HepG2 (cell line): Measurements from ENCODE around the gene TUBG2. TPM values are rescaled to one million over a fixed set of nuclear protein-coding genes. Genes with fewer than 3 reads are reported as not detected.

Source experiments
- ATF7-NPFF ChIP-seq: sonication (generic); formaldehyde crosslinking; IDR thresholded peaks from 2 replicates; pipeline ENCODE4 v1.8.1; 2023; ENCODE audit warnings: mild to moderate bottlenecking, low read depth, missing genetic modification reagents, moderate library complexity
- ELF3 ChIP-seq: IDR thresholded peaks from 2 replicates; pipeline ENCODE4 v1.6.1; 2016; ENCODE audit warnings: missing genetic modification reagents, missing compliant biosample characterization
- FOSL2 ChIP-seq: sonication (generic); formaldehyde crosslinking; IDR thresholded peaks from 2 replicates; pipeline ENCODE4 v1.4.0; 2020; ENCODE audit warnings: missing genetic modification reagents
- HNF4A ChIP-seq: sonication (generic); formaldehyde crosslinking; IDR thresholded peaks from 2 replicates; pipeline ENCODE4 v1.4.0; 2020; ENCODE audit warnings: missing genetic modification reagents
- KDM3A ChIP-seq: IDR thresholded peaks from 2 replicates; pipeline ENCODE4 v1.6.1; 2018; ENCODE audit warnings: low read depth, missing compliant biosample characterization
- TEAD3 ChIP-seq: optimal IDR thresholded peaks from 2 replicates; pipeline ENCODE3; 2016; ENCODE audit warnings: borderline replicate concordance
- ZBTB7B ChIP-seq: sonication (generic); formaldehyde crosslinking; IDR thresholded peaks from 2 replicates; pipeline ENCODE4 v1.4.0; 2020; ENCODE audit warnings: missing genetic modification reagents
- ZNF124 ChIP-seq: sonication (generic); formaldehyde crosslinking; IDR thresholded peaks from 2 replicates; pipeline ENCODE4 v1.4.0; 2020; ENCODE audit warnings: missing genetic modification reagents
- ZNF180 ChIP-seq: sonication (generic); formaldehyde crosslinking; IDR thresholded peaks from 2 replicates; pipeline ENCODE4 v1.4.0; 2020; ENCODE audit warnings: low read depth, missing genetic modification reagents, borderline replicate concordance
- ZNF350 ChIP-seq: sonication (generic); formaldehyde crosslinking; IDR thresholded peaks from 2 replicates; pipeline ENCODE4 v1.4.0; 2020; ENCODE audit warnings: mild to moderate bottlenecking, low read depth, missing genetic modification reagents, borderline replicate concordance
- ZNF354B ChIP-seq: sonication (generic); formaldehyde crosslinking; IDR thresholded peaks from 2 replicates; pipeline ENCODE4 v1.8.0; 2022; ENCODE audit warnings: mild to moderate bottlenecking, missing genetic modification reagents
- polyA plus RNA-seq, 8 experiments: library from polyadenylated mRNA; depleted of rRNA in 3 of 8; stranded (reverse) in 7 of 8; unstranded in 1 of 8; fragments of >200 nt; fragmentation: Illumina TruSeq in 4 of 8; extraction: Trizol in 4 of 8; gene quantifications; 2 replicates each; pipeline versions ENCODE4 v1.2.1 to v1.2.3, GENCODE V29; 2011 to 2016; ENCODE audit warnings: low read depth in 4 of 8, missing spikeins in 1 of 8, mixed read lengths in 1 of 8; ENCODE audit not compliant: insufficient read depth in 1 of 8
- total RNA-seq, 5 experiments: library from RNA; depleted of rRNA; stranded (reverse); fragments of >200 nt; fragmentation: Illumina TruSeq; extraction: Trizol; gene quantifications; 2 replicates each; pipeline ENCODE4 v1.2.3, GENCODE V29; 2016; ENCODE audit warnings: low read depth in 1 of 5
- TF ChIP-seq, protein P1 (sequence below): sonication (generic); formaldehyde crosslinking; conservative IDR thresholded peaks from 2 replicates; pipeline ENCODE4 v1.4.0; 2020; ENCODE audit warnings: missing genetic modification reagents
- TF ChIP-seq, protein P2 (sequence below): sonication (generic); formaldehyde crosslinking; IDR thresholded peaks from 2 replicates; pipeline ENCODE4 v1.8.1; 2023; ENCODE audit warnings: mild to moderate bottlenecking, inconsistent platforms, moderate library complexity, missing genetic modification reagents, borderline replicate concordance
- TF ChIP-seq, protein P3 (sequence below): sonication (generic); formaldehyde crosslinking; IDR thresholded peaks from 2 replicates; pipeline ENCODE4 v1.4.0; 2020; ENCODE audit warnings: missing genetic modification reagents
- TF ChIP-seq, protein P4 (sequence below): sonication (generic); formaldehyde crosslinking; IDR thresholded peaks from 2 replicates; pipeline ENCODE4 v1.5.1; 2020; ENCODE audit warnings: mild to moderate bottlenecking, missing genetic modification reagents, moderate library complexity
- TF ChIP-seq, protein P5 (sequence below): sonication (generic); formaldehyde crosslinking; IDR thresholded peaks from 2 replicates; pipeline ENCODE4 v1.5.0; 2020; ENCODE audit warnings: mild to moderate bottlenecking, missing genetic modification reagents, moderate library complexity
- TF ChIP-seq, protein P6 (sequence below): sonication (generic); formaldehyde crosslinking; IDR thresholded peaks from 2 replicates; pipeline ENCODE4 v1.8.1; 2022; ENCODE audit warnings: mild to moderate bottlenecking, missing genetic modification reagents

Gene TUBG2
- total and polyA plus RNA-seq, 2 of the 13 experiments (the other 11 are each of a cell fraction or from before 2014, with no cell fraction given): 16.0 to 42.3 TPM

DNA sequence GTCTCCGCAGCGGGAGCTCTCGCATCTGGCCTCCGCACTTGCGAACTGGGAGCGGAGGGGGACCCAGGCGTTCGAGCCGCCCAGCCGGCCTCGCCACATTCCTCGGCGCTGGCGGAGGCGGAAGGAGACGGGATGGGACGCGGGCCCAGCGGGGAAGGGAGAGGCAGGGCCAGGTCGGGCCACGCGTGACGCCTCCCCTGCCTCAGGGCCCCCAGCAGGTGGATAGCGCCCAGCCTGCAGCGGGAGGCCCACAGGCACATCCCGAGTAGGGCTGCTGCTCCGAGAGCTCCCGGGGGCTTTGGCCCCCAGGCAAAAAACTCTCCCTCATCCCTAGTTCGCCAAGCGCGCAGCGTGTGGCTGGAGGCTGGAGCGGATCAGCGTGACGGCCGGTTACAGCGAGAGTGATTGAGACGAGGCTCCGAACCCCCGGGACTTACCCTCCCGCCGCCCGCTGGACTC, 16.9 kb downstream of the TUBG2 start (continued):
- peak; percentile 38; the same call in 1 of the 2 replicates for TF ChIP-seq ZNF350 (CRISPR knock-in tag)
- TF ChIP-seq ZNF124 (CRISPR knock-in tag): peak; percentile 61; the same call in 1 of the 2 replicates
- TF ChIP-seq, protein P1, sequence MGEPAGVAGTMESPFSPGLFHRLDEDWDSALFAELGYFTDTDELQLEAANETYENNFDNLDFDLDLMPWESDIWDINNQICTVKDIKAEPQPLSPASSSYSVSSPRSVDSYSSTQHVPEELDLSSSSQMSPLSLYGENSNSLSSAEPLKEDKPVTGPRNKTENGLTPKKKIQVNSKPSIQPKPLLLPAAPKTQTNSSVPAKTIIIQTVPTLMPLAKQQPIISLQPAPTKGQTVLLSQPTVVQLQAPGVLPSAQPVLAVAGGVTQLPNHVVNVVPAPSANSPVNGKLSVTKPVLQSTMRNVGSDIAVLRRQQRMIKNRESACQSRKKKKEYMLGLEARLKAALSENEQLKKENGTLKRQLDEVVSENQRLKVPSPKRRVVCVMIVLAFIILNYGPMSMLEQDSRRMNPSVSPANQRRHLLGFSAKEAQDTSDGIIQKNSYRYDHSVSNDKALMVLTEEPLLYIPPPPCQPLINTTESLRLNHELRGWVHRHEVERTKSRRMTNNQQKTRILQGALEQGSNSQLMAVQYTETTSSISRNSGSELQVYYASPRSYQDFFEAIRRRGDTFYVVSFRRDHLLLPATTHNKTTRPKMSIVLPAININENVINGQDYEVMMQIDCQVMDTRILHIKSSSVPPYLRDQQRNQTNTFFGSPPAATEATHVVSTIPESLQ (CRISPR knock-in tag): peak; percentile 52; the same call in 1 of the 2 replicates
- peak; percentile 57; the same call in 1 of the 2 replicates for TF ChIP-seq ATF7-NPFF (CRISPR knock-in tag)
- TF ChIP-seq ZBTB7B (CRISPR knock-in tag): no peak; the same call in 1 of the 2 replicates
- TF ChIP-seq ZNF180: peak; percentile 17; the same call in 1 of the 2 replicates
- no peak; the same call in 1 of the 2 replicates for TF ChIP-seq HNF4A (CRISPR knock-in tag)
- TF ChIP-seq ELF3 (CRISPR knock-in tag): no peak; the same call in 1 of the 2 replicates
- TF ChIP-seq, protein P2, sequence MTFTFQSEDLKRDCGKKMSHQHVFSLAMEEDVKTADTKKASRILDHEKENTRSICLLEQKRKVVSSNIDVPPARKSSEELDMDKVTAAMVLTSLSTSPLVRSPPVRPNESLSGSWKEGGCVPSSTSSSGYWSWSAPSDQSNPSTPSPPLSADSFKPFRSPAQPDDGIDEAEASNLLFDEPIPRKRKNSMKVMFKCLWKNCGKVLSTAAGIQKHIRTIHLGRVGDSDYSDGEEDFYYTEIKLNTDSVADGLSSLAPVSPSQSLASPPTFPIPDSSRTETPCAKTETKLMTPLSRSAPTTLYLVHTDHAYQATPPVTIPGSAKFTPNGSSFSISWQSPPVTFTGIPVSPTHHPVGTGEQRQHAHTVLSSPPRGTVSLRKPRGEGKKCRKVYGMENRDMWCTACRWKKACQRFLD (CRISPR knock-in tag): peak; percentile 40; the same call in 1 of the 2 replicates
- TF ChIP-seq KDM3A (CRISPR knock-in tag): peak; percentile 81
- TF ChIP-seq ZNF354B (CRISPR knock-in tag): peak; percentile 33; the same call in 1 of the 2 replicates
- TF ChIP-seq, protein P3, sequence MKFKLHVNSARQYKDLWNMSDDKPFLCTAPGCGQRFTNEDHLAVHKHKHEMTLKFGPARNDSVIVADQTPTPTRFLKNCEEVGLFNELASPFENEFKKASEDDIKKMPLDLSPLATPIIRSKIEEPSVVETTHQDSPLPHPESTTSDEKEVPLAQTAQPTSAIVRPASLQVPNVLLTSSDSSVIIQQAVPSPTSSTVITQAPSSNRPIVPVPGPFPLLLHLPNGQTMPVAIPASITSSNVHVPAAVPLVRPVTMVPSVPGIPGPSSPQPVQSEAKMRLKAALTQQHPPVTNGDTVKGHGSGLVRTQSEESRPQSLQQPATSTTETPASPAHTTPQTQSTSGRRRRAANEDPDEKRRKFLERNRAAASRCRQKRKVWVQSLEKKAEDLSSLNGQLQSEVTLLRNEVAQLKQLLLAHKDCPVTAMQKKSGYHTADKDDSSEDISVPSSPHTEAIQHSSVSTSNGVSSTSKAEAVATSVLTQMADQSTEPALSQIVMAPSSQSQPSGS: peak; percentile 16; the same call in 1 of the 2 replicates
- no peak for TF ChIP-seq FOSL2
- TF ChIP-seq, protein P4, sequence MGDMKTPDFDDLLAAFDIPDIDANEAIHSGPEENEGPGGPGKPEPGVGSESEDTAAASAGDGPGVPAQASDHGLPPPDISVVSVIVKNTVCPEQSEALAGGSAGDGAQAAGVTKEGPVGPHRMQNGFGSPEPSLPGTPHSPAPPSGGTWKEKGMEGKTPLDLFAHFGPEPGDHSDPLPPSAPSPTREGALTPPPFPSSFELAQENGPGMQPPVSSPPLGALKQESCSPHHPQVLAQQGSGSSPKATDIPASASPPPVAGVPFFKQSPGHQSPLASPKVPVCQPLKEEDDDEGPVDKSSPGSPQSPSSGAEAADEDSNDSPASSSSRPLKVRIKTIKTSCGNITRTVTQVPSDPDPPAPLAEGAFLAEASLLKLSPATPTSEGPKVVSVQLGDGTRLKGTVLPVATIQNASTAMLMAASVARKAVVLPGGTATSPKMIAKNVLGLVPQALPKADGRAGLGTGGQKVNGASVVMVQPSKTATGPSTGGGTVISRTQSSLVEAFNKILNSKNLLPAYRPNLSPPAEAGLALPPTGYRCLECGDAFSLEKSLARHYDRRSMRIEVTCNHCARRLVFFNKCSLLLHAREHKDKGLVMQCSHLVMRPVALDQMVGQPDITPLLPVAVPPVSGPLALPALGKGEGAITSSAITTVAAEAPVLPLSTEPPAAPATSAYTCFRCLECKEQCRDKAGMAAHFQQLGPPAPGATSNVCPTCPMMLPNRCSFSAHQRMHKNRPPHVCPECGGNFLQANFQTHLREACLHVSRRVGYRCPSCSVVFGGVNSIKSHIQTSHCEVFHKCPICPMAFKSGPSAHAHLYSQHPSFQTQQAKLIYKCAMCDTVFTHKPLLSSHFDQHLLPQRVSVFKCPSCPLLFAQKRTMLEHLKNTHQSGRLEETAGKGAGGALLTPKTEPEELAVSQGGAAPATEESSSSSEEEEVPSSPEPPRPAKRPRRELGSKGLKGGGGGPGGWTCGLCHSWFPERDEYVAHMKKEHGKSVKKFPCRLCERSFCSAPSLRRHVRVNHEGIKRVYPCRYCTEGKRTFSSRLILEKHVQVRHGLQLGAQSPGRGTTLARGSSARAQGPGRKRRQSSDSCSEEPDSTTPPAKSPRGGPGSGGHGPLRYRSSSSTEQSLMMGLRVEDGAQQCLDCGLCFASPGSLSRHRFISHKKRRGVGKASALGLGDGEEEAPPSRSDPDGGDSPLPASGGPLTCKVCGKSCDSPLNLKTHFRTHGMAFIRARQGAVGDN: peak; percentile 80
- TF ChIP-seq, protein P5, sequence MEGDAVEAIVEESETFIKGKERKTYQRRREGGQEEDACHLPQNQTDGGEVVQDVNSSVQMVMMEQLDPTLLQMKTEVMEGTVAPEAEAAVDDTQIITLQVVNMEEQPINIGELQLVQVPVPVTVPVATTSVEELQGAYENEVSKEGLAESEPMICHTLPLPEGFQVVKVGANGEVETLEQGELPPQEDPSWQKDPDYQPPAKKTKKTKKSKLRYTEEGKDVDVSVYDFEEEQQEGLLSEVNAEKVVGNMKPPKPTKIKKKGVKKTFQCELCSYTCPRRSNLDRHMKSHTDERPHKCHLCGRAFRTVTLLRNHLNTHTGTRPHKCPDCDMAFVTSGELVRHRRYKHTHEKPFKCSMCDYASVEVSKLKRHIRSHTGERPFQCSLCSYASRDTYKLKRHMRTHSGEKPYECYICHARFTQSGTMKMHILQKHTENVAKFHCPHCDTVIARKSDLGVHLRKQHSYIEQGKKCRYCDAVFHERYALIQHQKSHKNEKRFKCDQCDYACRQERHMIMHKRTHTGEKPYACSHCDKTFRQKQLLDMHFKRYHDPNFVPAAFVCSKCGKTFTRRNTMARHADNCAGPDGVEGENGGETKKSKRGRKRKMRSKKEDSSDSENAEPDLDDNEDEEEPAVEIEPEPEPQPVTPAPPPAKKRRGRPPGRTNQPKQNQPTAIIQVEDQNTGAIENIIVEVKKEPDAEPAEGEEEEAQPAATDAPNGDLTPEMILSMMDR: peak; percentile 26; the same call in 1 of the 2 replicates
- peak; percentile 9 for TF ChIP-seq TEAD3 (CRISPR knock-in tag)
- TF ChIP-seq, protein P6, sequence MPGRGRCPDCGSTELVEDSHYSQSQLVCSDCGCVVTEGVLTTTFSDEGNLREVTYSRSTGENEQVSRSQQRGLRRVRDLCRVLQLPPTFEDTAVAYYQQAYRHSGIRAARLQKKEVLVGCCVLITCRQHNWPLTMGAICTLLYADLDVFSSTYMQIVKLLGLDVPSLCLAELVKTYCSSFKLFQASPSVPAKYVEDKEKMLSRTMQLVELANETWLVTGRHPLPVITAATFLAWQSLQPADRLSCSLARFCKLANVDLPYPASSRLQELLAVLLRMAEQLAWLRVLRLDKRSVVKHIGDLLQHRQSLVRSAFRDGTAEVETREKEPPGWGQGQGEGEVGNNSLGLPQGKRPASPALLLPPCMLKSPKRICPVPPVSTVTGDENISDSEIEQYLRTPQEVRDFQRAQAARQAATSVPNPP (CRISPR knock-in tag): 0 out of 2 replicates have a peak, but pooled peaks have one; percentile 37
